Stimulated activated CD4-positive, alpha-beta T cell treated with anti-CD3 and anti-CD28 coated beads, Interleukin-15, amount 100 ng/mL, for 48 hours (primary cell): ENCODE results near the gene MEX3D.
"Not testable (repeated sequence)": the region's sequence is repeated elsewhere in the genome, so short reads cannot be mapped to it uniquely, and the experiment has no call there.

Experiments used
- DNase-seq, 2 donors: peaks; one replicate each; pipeline ENCODE4 v3.0.0-alpha.2; 2020; ENCODE audit warnings: low read depth in 2 of 2

MEX3D gene

GRCh38 chr19:1572795-1573194, 4.7 kb upstream of the MEX3D start:
- DNase-seq = no peak

GRCh38 chr19:1571358-1571757, 3.2 kb upstream of the MEX3D start:
- no peak for DNase-seq

GRCh38 chr19:1570836-1571235, 2.7 kb upstream of the MEX3D start:
- no peak for DNase-seq

GRCh38 chr19:1569997-1570396, 1.9 kb upstream of the MEX3D start:
- DNase-seq = no peak

GRCh38 chr19:1567848-1568227, 287 bp downstream of the MEX3D start:
- no peak for DNase-seq

GRCh38 chr19:1567116-1567847, 843 bp downstream of the MEX3D start:
- DNase-seq = no peak

- no peak for DNase-seq
Observed at GRCh38 chr19:1566392-1567115, 1.6 kb downstream of the MEX3D start.

GRCh38 chr19:1563251-1563650, 4.9 kb downstream of the MEX3D start:
- no peak for DNase-seq

- no peak for DNase-seq
Observed at GRCh38 chr19:1561236-1561842, 6.8 kb downstream of the MEX3D start.

GRCh38 chr19:1560286-1560882, 7.7 kb downstream of the MEX3D start:
- DNase-seq = no peak

- DNase-seq = no peak
Observed at GRCh38 chr19:1558552-1558951, 9.6 kb downstream of the MEX3D start.

GRCh38 chr19:1556390-1557070, 11.6 kb downstream of the MEX3D start:
- DNase-seq = no peak

GRCh38 chr19:1555487-1556389, 12.4 kb downstream of the MEX3D start:
- DNase-seq = no peak

GRCh38 chr19:1554968-1555367, 13.2 kb downstream of the MEX3D start:
- DNase-seq = no peak

- no peak for DNase-seq
Observed at GRCh38 chr19:1553415-1553814, 14.7 kb downstream of the MEX3D start.

- no peak for DNase-seq
Observed at GRCh38 chr19:1551068-1552040, 16.8 kb downstream of the MEX3D start.

- no peak for DNase-seq
Observed at GRCh38 chr19:1549332-1549945, 18.7 kb downstream of the MEX3D start.

- no peak for DNase-seq
Observed at GRCh38 chr19:1540365-1540925, 27.7 kb downstream of the MEX3D start.

GRCh38 chr19:1539749-1540148, 28.4 kb downstream of the MEX3D start:
- not testable (repeated sequence) for DNase-seq
